GM18507 (cell line): ENCODE results near the gene TRIM54.
"Not testable (repeated sequence)": the region's sequence is repeated elsewhere in the genome, so short reads cannot be mapped to it uniquely, and the experiment has no call there.

Experiments
- DNase-seq: peaks from one replicate; pipeline ENCODE4 v3.0.0; 2011; ENCODE audit warnings: low read depth; ENCODE audit not compliant: insufficient read length; ENCODE audit errors: extremely low spot score
- FAIRE-seq: peaks from 2 replicates; lab custom pipeline; 2011; peaks lifted over from hg19 to GRCh38; lab: Jason Lieb, UNC

The TRIM54 gene

GRCh38 chr2:27278010-27278409 is 4.2 kb upstream of the TRIM54 start:
- no peak for DNase-seq
- no peak for FAIRE-seq

DNA sequence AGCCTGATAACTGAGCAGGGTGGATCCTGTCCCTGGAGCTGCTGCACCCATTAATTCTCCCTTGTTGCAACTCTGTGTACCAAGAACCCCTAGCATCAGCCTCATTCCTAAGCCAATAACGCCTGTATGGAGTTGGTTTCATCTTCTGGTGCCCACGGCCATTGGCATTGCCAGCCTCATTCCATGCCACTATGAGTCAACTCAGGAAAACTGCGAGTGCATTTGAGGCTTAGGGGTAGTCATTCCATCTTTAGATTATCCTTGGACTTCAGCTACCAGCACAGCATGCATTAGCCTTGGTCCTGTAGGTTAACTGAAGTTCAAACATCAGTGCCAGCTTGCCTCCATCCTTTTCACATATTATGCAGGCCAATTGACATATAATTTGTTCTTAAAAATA is 1.4 kb upstream of the TRIM54 start:
- no peak for DNase-seq
- no peak for FAIRE-seq

- FAIRE-seq = no peak
- DNase-seq = no peak
These were observed 787 bp upstream of the TRIM54 start for GRCh38 chr2:27281442-27281841.

GRCh38 chr2:27282892-27283291 is 663 bp downstream of the TRIM54 start:
- FAIRE-seq = no peak
- DNase-seq = no peak

- FAIRE-seq (no peak), DNase-seq (no peak)
These were observed 2.8 kb downstream of the TRIM54 start for GRCh38 chr2:27284996-27285395.

- no peak for FAIRE-seq
- DNase-seq = no peak
These were observed 3.3 kb downstream of the TRIM54 start for GRCh38 chr2:27285481-27285880.

DNA sequence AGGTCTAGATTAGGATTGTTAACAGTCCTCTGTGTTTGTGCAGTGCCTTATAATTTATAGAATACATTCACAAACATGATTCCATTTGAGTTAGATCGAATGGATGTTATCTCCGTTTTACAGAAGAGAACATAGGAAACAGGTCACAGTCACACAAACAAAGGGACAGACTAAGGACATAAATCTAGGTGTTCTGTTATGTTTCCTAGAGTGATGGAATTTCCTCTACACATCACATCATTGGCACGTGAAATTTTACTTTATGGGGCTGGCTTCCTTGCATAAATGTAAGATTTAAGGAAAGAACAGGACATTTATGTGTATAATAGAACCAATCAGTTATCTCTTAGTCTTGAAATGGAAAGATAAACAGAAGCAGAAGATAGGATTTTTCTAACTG is 6.4 kb downstream of the TRIM54 start:
- FAIRE-seq = no peak
- DNase-seq = no peak

DNA sequence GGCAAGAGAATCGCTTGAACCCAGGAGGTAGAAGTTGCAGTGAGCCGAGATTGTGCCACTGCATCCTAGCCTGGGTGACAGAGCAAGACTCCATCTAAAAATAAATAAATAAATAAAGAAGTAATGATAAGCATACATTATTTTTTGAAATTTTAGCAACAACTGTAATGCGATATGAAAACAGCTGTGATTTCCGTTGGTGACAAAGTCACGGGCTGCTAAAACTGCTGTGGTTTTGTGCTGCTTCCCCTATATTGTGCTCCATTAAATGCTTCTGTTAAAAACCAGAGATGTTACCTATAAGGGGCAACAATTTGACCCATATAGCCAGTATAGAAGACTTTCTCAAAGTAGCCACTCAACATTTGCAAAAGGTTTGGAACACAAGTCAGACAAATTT is 8.3 kb downstream of the TRIM54 start:
- DNase-seq (no peak), FAIRE-seq (no peak)

- DNase-seq (no peak), FAIRE-seq (no peak)
These were observed 9.6 kb downstream of the TRIM54 start for GRCh38 chr2:27291865-27292264.

DNA sequence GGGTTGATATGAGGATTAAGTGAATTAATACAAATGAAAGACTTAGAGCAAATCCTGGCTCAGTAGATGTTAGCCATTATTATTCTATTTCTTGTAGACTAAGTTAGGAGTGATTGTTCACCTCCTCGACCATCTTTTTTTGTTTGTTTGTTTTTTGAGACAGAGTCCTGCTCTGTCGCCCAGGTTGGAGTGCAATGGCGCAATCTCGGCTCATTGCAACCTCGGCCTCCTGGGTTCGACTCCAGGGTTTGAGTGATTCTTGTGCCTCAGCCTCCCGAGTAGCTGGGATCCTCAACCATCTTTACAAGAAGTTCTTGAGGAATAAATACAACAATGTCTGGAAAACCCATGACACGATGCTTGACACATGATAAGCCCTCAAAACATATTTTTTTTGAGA is 12.7 kb downstream of the TRIM54 start:
- no peak for FAIRE-seq
- DNase-seq = no peak

DNA sequence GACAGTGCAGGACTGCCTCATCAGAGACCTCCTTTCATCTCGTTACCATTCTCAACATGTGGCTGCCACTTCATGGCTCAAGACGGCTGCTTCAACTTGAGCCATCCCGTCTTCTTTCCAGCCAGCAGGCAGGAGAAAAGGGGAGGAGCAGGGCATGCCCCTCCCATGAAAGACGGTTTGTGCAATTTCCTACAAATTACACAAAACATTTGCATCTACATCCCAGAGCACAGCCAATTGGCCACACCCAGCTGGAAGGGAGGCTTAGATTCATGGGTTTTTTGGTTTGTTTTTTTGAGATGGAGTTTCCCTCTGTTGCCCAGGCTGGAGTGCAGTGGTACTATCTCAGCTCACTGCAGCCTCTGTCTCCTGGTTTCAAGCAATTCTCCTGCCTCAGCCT is 14.3 kb downstream of the TRIM54 start:
- DNase-seq = no peak
- FAIRE-seq = no peak

DNA sequence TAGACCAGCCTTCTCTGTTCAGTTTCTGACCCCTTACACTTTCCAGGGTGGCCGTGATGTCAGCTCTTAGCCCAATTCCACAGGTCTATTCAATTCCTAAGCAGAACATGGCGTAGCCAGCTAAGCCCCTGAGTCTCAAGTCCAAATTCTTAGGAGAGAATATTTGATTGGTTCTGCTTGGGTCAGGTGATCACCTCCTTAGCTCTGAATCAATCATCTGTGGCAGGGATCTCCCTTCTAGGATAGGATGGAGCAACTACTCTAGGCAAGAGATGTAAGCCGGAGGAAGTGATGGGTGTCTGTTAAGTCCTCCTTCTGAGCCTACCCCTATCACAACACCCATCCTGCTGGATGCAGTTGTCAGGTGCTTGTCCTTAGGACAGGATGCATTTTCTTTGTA is 15.0 kb downstream of the TRIM54 start:
- FAIRE-seq (no peak), DNase-seq (no peak)

DNA sequence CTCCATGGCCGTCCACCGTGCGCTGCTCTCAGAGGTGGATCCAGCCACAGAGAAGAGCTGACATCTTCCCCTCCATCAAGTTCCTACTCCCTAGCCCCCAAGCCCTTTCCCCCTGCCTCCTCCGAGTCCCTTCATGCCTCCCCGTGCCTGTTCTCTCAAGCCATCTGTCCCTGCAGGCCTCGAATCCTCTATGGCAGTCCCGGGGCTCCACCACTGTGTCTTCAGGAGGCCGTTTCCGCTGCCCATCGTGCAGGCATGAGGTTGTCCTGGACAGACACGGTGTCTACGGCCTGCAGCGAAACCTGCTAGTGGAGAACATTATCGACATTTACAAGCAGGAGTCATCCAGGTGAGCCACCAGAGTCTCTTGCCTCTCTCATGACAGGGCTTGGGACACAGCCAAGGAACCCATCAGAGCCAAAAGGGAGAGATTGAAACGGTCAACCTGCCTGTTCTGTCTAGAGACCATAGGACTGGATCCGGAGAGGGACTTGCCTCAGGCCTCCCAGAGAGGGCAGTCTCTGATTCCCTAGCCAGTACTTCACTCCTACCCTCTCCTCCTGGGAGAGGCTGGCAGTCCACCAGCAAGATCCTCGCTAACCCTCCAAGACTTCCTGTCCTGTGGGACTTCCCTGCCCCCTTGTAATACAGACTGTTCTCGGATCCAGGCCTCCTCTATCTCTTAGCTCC is 16.3 kb downstream of the TRIM54 start:
- FAIRE-seq = no peak
- DNase-seq = no peak

- DNase-seq, FAIRE-seq: not testable (repeated sequence)
These were observed 18.4 kb downstream of the TRIM54 start for GRCh38 chr2:27300606-27301005.

DNA sequence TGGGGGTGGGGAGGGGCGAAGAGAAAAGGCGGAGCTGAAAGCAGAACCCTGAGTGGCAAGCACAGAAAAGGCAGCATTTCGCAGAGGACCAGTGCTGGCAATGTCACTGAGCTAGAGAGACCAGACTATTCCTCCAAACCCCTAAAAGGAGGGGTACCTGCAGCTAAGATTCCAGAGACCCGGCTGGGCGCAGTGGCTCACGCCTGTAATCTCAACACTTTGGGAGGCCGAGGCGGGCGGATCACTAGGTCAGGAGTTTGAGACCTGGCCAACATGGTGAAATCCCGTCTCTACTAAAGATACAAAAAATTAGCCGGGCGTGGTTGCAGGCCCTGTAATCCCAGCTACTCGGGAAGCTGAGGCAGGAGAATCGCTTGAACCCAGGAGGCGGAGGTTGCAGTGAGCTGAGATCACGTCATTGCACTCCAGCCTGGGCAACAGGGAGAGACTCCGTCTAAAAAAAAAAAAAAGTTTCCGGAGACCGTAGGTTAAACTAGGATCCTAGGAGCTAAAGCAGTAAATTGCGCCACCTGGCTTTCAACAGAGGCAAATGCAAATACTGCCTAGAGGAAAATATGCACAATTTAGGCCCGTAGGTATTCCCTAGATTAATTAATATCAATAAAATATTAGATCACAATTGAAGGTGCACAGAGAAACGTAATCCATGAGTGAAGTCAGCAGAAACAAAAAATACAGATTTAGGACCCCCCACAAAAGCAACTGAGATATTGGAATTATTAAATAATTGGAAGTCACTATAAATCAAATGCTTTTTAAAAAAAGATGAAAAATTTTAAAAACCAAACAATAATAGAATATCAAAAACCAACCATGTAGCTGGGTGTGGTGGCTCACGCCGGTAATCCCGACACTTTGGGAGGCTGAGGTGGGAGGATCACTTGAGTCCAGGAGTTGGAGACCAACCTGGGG is 21.1 kb downstream of the TRIM54 start:
- FAIRE-seq (peak; percentile 82), DNase-seq (no peak)

DNA sequence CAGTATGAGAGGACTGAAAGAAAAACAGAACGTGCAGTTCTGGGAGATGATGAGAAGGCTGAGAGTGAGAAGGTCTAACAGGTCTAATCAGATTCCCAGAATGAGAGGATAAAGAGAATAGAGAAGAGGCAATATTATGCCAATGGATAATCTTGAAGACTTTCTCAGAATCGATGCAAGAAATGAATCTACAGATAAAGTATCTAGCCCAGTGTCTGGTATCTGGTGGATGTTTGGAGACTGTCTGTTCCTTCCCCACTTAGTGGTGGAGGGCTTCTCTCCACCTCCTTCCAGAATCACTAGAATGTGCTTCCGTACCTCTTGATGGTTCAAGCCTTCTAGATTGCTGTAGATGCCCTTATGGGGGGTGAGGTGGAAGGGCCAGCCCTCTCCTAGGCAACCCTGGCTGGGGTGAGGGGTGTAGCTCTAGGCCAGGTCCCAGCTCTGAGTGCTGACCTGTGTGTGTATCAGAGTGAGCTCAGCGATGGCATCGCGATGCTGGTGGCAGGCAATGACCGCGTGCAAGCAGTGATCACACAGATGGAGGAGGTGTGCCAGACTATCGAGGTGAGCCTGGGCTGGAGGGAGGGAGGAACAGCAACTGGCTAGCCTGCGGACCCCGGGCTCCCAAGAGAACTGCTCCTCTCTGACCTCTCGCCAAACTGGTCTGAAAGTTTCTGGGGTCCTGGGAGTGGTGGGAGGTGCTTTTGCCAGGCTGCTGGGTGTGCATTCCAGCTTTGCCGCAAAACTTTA is 22.4 kb downstream of the TRIM54 start:
- DNase-seq (no peak), FAIRE-seq (no peak)

DNA sequence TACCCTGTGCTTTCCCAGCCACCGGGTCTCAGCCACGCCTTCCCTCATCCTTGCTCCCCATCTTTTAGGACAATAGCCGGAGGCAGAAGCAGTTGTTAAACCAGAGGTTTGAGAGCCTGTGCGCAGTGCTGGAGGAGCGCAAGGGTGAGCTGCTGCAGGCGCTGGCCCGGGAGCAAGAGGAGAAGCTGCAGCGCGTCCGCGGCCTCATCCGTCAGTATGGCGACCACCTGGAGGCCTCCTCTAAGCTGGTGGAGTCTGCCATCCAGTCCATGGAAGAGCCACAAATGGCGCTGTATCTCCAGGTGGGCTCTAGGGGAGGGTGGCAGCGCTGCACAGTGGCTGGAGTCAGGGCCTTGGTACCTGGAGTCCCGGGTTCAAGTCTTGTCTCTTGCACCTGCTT is 23.3 kb downstream of the TRIM54 start:
- FAIRE-seq (no peak), DNase-seq (no peak)

GRCh38 chr2:27306136-27306535 is 23.9 kb downstream of the TRIM54 start:
- FAIRE-seq = no peak
- DNase-seq = no peak

- DNase-seq (no peak), FAIRE-seq (no peak)
These were observed 24.5 kb downstream of the TRIM54 start for GRCh38 chr2:27306573-27307286.

GRCh38 chr2:27307287-27307544 is 25.0 kb downstream of the TRIM54 start:
- DNase-seq (no peak), FAIRE-seq (no peak)
